ENCODE measurements around the gene PEX7. TPM values are rescaled to one million over a fixed set of nuclear protein-coding genes. Genes with fewer than 3 reads are reported as not detected.
"Not testable (repeated sequence)": the region's sequence is repeated elsewhere in the genome, so short reads cannot be mapped to it uniquely, and the experiment has no call there.

PEX7 gene, protein sequence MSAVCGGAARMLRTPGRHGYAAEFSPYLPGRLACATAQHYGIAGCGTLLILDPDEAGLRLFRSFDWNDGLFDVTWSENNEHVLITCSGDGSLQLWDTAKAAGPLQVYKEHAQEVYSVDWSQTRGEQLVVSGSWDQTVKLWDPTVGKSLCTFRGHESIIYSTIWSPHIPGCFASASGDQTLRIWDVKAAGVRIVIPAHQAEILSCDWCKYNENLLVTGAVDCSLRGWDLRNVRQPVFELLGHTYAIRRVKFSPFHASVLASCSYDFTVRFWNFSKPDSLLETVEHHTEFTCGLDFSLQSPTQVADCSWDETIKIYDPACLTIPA
- total RNA-seq (2014; rRNA removed; shearing (Covaris generic)), result 9.7 and 17.1 TPM in 2 replicates

GRCh38 chr6:136822376-136823127, at the start of gene PEX7:
Gene PEX7, plus strand, starts transcription at chr6:136822592. Its CDS starts 74 bp downstream, at chr6:136822666.
- DNase-seq (ENCODE audit: low read depth), result peak; percentile 91

GRCh38 chr6:136772685-136773472, 49.5 kb upstream of the PEX7 start:
- DNase-seq (ENCODE audit: low read depth), result no peak

DNA sequence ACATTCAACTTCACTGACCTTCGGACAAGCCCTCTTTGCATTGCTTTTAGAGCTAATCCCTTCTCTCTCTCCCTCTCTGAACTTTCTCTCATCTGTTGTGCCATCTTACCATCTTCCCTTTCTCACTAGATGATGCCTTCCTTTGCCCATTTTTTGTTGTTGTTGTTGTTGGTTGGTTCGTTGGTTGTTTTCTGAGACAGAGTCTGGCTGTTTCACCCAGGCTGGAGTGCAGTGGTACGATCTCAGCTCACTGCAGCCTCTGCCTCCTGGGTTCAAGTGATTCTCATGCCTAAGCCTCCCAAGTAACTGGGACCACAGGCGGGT, 49.0 kb upstream of the PEX7 start:
- DNase-seq (ENCODE audit: low read depth), result no peak

DNA sequence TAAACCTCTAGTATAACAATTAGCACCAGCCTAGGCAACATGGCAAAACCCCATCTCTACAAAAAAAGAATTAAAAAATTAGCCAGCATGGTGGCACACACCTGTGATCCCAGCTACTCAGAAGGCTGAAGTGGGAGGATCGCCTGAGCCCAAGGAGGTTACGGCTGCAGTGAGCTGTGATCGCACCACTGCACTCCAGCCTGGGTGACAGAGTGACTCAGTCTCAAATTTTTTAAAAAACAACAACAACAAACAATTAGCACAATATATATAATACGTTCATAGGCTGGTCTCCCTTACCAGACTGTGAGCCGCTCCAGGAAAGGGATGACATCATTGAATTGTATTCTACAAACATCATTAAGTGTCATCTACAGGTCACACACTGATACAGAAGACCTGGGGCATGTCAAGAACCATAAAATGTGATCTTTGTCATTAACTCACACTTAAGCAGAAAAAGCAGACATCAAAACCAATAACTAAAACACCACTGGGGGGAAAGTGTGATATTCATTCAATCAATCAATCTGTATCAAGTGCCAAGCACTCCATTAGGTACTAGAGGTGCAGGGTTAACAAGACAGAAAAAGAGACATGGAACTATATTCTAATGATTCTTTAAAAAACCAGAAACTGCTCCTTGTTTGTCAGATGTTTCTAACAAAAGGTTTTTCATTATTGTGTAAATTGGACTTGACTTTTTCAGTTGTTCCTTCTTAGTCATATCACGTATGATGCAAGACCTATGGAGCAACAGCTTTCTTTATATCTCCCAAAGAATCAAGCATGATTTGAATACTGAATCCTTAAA, 48.0 kb upstream of the PEX7 start:
- DNase-seq (ENCODE audit: low read depth), result peak; percentile 44

DNA sequence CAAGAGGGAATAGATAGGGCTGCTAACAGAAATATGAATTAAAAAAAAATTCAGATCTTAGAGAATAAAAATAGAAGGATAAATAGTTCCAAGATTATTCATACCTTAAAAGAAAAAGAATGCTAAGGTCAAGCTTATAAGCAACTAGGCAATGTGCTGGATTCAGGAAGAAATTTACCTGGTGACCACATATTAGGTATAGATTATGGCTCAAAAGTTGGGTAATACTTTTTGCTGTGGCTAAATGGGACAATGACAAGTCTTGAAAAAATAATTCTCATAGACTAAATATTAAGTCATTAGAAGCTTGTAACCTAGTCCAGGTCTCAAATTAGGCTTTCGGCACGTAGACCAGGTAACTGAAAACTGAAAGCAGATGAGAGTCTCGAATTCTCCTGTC, 47.3 kb upstream of the PEX7 start:
- no peak for DNase-seq (ENCODE audit: low read depth)

DNA sequence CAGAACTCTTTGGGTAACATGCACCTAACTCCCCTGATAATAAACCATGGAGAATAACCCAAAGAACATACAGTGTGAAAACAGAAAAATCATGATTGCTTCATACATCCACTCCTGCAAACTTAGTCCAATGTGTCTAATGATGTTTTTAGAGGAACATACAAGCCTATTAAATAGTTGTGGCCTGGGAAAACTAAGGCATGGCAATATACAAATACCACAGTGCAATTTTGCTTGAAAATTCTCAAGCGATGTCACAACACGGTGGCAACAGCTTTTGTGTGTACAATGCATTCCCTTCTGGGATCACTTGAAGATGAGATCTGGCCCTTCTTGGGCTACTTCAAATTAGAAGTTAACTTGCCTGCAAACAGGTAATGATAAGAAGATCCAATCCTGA, 46.8 kb upstream of the PEX7 start:
- DNase-seq (ENCODE audit: low read depth), result no peak

- DNase-seq (ENCODE audit: low read depth), result no peak
Observed at GRCh38 chr6:136777651-136778050, 44.7 kb upstream of the PEX7 start.

- DNase-seq (ENCODE audit: low read depth), result no peak
Observed at GRCh38 chr6:136779682-136780081, 42.7 kb upstream of the PEX7 start.

GRCh38 chr6:136780972-136781371, 41.4 kb upstream of the PEX7 start:
- DNase-seq (ENCODE audit: low read depth), result no peak

- peak; percentile 49 for DNase-seq (ENCODE audit: low read depth)
Observed at GRCh38 chr6:136782021-136782770, 40.2 kb upstream of the PEX7 start.

GRCh38 chr6:136783021-136783420, 39.4 kb upstream of the PEX7 start:
- DNase-seq (ENCODE audit: low read depth), result no peak

DNA sequence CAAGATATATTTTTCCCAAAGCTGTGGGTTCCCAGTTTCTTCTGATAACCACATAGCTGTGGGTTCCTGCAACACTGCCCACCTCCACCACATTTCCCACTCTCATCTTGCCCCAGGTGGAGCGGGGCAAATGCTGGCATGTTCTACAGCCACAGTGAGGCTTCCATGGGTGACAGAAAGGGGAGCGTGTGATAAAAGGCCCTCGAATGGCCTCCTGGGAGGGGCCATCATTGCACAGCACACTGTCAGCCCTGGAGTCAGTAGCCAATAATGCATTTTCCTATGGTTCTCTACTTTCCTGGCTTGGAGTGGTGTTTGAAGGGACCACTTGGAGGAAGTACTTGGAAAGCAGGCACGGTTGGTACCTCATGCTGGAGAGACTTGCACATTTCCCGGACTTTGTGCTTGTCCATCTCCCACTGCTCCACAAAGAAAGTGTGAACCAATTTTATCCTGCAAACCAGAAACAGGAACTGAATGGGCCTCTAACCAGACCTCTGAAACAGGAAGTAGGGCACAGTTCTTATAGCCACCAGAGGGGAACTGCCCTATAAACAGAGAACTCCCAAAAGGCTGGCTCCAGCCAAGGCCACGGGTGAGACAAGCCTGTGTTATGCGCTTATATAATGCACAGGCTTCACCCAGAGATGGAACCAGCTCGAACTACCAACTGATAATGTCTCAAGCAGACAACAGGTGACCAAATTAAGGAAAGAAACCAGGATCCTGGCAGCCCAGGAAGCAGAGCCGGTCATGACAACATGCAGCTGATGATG, 38.7 kb upstream of the PEX7 start:
- DNase-seq (ENCODE audit: low read depth), result no peak

GRCh38 chr6:136784271-136784664, 38.1 kb upstream of the PEX7 start:
- DNase-seq (ENCODE audit: low read depth), result no peak

DNA sequence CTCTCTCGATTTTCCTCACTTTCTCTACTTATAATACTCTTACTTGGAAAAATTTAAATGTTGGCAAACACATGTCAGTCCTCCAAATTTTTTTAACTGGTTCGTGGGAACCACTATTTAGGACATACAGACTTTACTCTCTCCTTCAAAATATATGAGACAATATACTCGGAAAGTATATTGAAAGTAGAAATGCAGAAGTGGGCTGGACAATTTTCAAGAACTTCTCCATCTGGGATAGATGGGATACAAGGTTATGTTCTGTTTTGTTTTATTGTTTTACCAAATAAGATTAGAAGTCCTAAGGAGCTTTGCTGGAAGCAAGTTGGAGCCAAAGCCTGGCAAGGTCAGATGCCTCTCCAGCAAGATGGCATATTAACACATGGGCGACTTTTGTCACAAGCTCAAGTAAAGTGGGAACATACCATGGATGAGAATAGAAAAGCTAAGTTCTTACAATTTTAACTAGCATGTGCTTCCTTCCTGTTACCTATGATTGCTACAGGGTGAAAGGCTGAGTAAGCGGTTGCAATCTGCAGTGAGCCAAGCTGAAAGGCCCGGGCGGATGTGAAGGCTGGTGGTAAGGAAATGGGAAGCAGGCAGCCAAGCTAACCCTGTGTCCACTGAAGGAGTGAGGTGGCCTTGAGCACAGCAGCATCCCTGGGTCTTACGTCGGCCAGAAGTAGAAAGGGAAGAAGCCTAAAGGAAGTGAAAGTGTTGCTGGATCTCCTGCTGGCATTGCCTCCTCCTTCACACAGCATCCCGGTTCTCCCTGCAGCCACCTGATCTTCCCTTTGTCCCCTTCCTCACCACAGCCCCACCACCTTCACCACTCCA, 37.3 kb upstream of the PEX7 start:
- DNase-seq (ENCODE audit: low read depth), result no peak

DNA sequence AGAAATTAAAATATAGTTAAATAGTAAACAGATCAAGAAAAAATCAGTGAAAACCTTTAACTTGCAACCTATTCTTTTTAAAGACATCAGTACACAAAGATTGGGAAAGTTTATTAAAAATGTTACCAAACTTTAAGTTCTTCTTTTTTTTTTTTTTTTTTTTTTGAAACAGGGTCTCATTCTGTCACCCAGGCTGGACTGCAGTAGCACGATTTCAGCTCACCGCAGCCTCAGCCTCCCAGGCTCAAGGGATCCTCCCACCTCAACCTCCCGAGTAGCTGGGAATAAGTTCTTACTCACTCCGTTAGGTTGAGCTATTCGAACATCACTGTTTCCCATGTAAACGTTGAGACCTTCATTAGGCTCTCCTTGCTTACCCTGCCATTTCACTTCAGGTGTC, 35.7 kb upstream of the PEX7 start:
- no peak for DNase-seq (ENCODE audit: low read depth)

DNA sequence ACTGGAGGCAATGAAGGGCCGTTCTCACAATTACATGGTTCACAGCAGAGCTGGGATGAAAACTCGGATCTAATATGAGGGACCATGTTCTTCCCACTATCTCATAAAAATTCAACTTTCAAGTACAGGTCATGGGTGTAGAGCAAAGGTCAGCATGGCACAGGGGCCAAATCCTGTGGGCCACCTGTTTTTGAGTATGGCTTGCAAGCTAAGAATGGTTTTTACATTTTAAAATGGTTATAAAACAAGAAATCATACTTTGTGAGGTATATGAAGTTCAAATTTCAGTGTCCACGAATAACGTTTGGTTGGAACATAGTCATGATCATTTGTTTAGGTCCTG, 34.7 kb upstream of the PEX7 start:
- DNase-seq (ENCODE audit: low read depth), result no peak

DNA sequence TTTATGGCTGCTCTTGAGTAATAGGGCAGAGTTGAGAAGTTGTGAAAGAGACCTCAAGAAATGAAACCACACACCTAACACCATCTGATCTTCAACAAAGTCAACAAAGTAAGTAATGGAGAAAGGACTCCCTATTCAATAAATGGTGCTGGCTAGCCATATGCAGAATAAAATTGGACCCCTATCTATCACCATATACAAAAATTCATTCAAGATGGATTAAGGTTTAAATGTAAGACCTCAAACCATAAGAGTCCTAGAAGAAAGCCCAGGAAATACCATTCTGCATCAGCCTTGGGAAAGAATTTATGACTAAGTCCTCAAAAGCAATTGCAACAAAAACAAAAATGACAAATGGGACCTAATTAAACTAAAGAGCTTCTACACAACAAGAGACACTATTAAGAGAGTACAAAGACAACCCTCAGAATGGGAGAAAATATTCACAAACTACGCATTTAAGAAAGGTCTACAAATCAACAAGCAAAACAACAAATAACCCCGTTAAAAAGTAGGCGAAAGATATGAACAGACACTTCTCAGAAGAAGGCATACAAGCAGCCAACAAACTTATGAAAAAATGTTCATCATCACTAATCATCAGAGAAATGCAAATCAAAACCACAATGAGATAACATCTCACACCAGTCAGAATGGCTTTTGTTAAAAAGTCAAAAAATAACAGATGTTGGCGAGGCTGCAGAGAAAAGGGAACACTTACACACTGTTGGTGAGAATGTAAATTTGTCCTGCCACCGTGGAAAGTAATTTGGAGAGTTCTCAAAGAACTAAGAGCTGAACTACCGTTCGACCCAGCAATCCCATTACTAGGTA, 34.1 kb upstream of the PEX7 start:
- peak; percentile 59 for DNase-seq (ENCODE audit: low read depth)

- DNase-seq (ENCODE audit: low read depth), result not testable (repeated sequence)
Observed at GRCh38 chr6:136789440-136789839, 33.0 kb upstream of the PEX7 start.
